NCI-H187 (cell line): ENCODE measurements around the gene EFS.
"Not testable (repeated sequence)": the region's sequence is repeated elsewhere in the genome, so short reads cannot be mapped to it uniquely, and the experiment has no call there.

ENCODE experiments used
- DNase-seq, 2 experiments: peaks; one replicate each; lab custom pipeline; 2025; lab: John Stamatoyannopoulos, UW

The EFS gene, protein sequence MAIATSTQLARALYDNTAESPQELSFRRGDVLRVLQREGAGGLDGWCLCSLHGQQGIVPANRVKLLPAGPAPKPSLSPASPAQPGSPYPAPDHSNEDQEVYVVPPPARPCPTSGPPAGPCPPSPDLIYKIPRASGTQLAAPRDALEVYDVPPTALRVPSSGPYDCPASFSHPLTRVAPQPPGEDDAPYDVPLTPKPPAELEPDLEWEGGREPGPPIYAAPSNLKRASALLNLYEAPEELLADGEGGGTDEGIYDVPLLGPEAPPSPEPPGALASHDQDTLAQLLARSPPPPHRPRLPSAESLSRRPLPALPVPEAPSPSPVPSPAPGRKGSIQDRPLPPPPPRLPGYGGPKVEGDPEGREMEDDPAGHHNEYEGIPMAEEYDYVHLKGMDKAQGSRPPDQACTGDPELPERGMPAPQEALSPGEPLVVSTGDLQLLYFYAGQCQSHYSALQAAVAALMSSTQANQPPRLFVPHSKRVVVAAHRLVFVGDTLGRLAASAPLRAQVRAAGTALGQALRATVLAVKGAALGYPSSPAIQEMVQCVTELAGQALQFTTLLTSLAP

DNA sequence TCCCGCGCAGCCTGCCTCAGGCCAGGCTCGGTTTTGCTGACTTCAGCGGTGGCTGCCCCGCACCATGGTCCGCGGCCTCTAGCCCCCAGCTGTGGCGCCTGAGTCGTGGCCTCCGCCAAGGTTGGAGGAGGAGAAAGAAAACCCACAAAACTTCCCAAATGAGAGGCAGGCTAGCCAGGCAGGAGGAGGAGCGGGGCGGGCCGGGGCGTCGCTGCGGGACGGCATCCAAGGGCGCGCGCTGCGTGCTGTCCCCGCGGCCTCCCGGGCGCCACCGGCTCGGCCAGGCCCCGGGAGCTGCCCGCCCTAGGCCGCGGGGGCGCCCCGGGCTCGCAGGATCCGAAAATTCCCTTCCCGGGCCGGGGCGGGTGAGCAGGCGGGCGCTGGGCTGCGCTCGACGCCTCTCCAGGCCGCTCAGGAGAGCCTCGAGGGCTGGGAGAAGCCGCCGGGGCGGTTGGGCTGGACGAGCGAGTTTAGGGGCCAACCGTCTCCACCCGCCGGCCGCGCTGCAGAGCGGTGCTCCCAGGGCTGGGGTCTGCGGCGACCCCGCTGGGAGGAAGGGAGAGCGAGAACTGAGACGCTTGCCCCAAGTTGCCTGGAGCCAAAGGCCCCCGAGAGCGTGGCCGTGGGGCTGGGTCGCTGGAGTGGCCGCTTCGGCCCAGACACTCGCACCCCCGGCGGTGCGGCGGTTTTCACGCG is at the start of gene EFS:
Gene EFS (minus strand): TSS at position 137 of the 696 bp plus-strand sequence. CDS start 147 bp downstream, outside the sequence.
- DNase-seq, result no peak

DNA sequence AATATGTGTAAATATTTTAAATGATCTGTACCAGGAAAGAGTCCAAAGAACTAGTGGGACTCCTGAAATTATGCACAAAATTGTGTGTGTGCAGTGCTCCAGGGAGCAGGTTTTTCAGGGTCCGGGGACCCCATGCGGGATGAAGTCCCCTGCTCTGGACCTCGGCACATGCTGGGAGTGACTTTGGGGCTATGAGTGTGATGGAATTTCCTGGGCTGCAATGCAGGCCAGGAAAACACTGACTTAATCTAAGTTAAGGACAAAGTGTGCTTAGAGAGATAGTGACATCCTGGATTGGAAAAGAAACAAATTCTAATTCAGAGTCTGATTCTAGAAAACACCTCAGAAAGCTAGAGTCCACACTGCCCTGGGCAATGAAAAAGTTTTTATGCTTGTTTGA is 49.3 kb upstream of the EFS start:
- DNase-seq, result no peak

DNA sequence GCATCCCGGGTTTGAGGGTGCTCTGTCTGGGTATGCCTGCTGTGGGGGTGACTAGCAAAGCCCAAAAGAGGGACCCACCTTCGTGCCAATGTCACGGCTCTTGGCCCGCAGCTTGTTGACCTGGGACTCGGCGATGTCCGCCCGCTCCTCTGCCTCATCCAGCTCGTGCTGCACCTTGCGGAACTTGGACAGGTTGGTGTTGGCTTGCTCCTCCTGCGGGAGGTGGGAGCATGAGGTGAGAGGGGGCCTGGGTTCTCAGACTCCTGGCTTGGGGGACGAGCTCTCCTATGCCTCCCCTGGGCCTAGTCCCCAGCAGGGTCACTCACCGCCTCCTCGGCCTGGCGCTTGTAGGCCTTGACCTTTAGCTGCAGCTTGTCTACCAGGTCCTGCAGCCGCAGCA is 48.7 kb upstream of the EFS start:
- no peak for DNase-seq

DNA sequence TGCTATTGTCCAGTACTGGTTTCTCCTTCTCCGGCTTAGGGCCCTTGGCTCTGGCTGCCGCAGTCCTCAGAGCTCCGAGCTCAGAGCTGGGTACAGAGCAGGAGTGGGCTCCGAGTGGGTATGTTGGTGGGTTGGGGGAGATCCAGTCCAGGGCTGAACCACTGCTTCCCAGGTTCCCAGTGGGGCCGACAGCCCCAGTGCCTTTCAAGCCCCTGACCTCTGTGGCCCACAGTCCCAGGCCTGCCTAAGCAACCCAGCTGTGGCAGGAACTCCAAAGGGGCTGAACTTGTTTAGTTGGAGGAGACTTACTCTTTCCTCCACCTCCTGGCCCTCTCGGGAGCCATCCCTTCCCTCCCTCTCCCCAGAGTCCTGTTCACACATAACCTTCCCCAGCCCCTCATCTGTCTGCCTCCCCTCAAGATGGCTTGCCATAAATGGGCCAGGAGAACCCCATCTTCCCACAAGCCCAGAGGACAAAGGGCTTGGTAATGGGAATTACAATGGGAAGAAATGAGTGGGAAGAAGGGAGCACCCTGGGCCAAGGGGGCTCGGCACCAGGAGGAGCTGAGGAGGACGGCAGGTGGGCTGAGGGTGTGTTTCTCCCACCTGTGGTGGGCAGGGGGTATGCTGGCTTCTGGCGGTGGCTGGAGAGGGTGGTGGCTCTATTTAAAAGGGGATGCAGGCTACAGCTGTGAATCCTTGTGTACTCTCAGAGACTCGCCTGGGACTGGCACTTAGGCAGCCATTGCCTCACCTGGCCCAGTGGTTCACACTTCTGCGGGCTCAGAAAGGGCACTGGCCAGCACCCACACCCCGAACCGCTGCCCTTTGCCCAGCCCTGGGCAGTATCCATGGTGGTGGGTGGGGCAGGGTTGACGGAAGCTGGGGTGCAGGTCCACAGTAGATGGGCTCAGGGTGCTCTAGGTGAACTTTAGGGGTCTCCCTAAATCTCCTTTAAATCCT is 46.9 kb upstream of the EFS start:
- no peak for DNase-seq

DNA sequence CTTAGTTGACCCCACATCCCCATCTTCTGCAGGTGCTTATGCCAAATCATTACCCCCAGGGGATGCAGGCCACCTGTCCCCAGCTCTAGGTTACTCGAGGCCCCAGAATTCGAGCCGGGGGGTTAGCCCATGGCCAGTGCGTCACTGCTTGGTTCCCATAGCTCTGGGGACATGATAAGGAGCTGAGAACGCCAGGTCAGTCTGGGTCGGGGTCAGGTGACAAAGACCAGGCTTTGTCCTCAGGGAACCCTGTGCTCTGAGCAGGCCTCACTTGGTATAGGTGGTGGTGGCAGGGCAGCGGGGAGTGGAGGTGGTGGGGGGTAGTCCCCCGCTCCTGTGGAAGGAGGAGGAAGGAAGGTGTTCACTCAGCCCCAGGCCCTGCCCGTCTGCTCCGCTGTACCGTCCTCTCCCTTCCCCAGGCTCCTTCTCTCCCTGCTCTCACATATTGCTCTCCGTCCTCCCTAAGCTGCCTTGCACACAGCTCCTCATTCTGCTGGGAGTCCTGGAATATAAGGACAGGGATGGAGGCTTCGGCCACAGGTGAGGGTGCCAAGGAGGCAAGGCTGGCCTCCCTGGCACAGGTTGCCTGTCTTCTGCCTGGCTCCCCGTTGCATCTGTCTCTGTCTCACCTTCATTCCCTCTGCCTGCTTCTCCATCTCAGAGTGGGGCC is 45.1 kb upstream of the EFS start:
- DNase-seq, result no peak

DNA sequence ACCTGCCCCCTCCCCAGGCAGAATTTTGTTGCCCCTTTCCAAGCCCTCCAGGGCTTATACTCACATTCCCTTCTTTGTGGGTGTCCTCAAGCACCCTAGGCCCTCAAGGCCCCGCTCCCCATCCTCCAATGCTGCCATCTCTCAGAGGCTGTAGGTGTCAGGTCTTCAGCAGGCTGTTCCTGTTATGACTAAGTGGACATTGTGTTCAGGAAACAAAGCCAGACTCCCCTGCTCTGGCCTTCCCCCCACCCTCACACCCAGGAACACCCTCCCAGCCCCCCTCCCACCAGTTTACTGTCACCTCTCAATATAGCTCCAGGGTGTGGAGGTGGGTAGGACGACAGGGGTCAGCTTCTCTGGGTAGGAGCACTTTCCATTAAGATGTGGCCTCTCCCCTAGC is 44.5 kb upstream of the EFS start:
- no peak for DNase-seq

DNA sequence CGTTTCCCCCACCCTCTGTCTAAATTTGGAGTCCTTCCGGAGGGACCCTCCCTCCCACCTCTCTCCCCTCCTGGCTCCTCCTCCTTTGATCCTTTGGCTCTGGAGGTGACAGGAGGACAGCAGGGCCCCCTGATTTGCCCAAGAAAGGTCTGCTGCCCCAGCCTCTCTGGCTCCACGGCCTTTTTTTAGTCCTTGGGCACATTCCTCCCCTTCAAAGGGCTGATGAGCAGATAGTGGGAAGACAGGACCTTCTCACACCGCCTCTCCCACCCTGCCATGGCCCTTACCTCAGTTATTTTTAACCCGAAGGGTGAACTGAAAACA is 43.3 kb upstream of the EFS start:
- DNase-seq, result no peak

DNA sequence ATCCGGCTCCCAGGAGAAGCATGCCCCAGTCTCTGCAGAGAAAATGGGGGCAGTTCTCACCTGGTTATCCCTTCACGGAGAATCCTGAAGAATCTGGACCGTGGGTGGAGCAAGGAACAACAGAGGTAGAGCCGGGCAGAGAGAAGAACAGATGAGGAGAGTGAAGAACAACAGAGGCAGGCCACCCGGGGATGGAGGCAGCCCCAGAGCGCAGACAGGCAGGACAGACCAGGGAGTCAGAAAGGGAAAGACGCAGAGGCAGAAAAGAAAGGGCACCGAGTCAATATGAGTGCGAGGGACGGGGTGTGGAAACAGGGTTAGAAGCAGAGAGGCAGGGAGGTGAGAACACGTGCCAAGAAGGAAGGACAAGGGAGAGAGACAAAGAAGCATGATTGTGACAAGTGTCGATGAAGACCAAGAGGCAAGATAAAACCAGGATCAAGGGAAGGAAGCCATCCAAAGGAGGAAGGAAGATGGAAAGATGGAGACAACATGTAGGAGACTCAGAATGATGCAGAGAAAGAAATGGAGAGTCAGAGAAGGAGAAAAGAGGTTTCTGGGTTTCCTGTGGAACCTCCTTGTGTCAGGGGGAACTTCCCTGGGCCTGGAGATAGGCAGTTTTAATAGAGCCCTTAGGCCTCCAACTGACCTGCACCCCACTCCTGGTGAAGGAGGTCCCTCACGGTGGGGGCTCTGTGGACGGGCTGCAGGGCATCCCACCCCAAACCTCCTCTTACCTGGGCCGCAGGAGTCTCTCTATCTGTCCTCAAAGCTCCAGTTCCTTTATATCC is 42.7 kb upstream of the EFS start, which contains the start of gene MYH6:
Gene MYH6 (minus strand): TSS at position 758 of the 791 bp plus-strand sequence. CDS start 1,050 bp downstream, outside the sequence.
- DNase-seq, result no peak

DNA sequence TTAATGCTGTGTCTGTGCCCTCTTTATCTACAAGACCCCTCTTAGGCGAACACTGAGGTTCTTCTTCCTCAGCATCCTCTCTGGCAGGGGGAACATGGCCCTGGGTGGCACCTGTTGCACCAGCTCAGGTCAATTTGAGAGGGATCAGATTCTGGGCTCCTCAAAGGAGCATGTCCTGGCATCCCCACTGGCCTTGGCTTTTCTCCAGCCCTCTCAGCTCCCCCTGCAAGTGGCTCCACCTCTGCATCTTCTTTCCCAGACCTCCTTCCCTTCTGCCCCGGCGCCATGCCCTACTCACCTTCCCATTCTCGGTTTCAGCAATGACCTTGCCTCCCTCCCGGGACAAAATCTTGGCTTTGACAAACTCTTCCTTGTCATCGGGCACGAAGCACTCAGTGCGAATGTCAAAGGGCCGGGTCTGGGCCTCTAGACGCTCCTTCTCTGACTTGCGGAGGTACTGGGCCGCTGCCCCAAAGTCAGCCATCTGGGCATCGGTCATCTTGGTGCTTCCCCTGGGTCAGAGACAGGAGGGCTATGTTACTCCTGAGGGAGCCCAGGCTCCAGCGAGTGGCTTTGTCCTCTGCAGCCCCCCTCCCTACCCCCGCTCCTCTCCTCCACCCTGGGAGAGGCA is 41.9 kb upstream of the EFS start:
- no peak for DNase-seq

DNA sequence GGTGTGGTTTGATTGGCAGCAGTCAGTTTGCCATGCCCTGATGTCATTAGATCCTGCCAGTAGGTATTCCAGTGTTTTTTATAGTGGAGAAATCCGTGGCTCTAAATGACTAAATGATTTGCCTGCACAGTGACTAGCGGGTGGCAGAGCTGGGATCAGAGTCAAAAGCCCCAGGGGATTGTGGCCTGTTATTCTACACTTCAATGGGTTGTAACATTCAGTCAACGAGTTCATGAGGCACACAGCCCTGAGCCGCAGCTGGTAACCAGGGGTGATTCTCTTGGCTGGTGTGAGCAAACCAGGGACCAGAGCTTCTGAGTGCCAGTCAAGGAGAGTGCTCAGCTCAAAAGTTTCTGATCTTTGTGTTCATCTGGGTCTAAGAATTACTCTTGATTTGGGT is 41.3 kb upstream of the EFS start:
- no peak for DNase-seq

DNA sequence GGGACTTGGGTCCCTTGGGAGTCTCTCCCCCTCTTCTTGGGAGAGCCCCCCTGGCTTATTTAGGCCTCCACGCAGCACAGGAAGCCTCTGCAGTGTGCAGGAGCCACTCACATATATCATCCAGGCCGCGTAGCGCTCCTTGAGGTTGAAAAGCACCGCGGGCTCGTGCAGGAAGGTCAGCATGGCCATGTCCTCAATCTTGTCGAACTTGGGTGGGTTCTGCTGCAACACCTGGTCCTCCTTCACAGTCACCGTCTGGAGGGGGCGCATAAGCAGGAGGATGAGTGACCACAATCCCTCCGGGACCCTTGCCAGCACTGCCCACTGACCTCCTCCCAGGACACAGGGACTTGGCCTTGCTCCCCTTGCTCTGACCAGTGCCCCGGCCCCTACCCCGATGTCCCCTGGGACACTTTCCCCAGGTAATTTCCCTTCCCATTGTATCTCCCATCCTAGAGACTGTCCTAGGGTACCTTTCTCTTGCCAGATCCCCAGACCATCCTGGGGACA is 40.6 kb upstream of the EFS start:
- DNase-seq, result no peak

DNA sequence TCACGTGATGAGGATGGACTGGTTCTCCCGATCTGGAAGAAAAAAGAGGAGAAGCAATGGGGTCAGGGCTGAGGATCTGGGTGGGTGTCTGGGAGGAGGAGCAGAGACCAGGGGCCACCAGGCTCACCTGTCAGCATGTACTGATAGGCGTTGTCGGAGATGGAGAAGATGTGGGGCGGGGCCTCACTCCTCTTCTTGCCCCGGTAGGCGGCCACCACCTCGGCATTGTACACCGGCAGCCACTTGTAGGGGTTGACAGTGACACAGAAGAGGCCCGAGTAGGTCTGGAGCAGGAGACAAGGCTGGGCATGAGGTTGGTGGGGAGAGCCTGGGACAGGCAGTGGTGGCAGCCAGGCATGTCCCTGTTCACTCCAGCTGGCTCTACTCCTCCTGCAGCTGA is 40.1 kb upstream of the EFS start:
- DNase-seq, result no peak

DNA sequence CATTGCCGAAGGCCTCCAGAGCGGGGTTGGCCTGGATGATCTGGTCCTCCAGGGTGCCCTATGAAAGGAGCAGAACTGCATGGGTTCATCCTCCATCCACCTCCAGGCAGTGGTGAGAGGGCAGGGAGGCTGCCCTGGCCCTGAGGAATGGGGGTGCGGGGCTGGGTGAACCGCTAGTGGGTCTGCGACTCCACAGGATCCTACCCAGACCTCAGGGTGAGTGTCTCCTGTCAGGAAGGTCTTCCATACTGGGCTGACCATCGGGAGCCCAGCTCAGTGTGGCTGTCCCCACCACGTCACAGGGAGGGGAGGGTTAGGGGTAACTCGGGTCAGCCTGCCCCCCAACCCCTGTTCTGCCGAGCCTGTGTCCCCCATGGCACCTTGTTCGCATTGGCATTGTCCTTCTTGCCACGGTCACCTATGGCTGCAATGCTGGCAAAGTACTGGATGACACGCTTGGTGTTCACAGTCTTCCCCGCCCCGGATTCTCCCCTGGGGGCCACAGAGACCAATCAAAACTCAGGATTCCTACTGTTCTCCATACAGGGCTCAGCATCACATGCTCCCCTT is 39.4 kb upstream of the EFS start:
- DNase-seq, result no peak

DNA sequence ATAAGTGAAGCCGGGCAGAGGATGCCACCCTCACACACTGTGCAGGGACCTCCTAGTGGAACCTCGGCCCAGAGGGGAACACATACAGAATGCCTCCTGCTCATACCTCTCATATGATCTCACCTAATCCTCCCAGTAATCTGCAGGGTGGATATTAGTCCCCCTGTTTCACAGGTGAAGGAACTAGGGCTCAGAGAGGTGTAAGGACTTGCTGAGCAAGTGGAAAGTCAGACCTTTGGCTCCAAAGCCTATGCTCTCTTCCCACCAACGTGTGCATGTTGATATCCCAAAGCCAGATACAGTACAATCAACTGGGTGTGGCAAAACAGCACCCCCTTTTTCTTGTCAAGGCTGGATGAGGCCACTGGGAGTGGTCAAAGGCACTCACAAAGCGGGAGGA is 38.9 kb upstream of the EFS start:
- no peak for DNase-seq

DNA sequence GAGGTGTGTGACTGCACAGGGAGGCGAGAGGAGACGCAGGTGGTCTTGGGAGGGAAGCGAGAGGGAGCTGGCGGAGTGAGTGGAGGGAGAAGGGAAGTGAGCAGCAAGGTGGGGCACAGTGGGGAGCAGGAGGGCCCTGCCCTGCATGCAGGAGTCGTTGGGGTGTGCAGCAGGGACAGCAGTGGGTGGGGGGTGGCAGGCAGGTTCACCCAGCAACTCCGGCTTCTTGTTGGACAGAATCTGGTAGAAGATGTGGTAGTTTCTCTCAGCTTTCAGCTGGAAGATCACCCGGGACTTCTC is 38.1 kb upstream of the EFS start:
- no peak for DNase-seq

DNA sequence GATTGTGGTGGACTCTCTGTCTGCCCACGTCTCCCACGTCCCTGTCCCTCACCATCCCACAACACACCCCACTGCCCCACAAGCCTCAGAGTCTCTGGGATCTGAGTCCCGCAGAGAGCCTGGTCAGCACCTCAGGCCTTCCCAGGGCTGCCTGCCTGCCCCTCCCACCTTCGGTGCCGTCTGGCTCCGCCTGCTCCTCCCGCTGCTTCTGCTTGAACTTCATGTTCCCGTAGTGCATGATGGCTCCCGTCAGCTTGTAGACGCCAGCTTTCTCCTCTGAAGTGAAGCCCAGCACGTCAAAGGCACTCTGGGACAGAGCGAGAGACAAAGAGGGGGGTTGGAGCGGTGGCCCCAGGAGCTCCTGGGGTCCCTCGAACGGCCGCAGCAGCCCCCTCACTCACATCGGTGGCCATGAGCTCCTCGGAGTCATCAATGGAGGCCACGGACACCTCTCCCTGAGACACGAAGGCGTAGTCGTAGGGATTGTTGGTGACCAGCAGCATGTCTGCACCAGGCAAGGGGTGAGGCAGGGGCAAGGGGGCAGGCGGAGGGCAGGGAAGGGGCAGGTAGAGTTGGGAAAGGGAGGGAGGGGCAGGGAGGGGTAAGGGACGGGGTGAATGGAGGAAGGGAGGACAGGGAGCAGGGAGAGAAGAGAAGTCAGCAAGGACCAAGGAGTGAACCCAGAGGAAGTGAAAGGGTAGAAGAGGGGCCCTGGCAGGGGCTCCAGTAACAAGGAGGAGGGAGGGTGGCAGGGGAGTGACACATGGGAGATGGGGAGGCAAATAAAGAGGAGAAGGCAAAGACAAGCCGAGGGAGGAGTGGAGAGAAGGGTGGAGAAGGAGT is 37.5 kb upstream of the EFS start:
- DNase-seq, result no peak

DNA sequence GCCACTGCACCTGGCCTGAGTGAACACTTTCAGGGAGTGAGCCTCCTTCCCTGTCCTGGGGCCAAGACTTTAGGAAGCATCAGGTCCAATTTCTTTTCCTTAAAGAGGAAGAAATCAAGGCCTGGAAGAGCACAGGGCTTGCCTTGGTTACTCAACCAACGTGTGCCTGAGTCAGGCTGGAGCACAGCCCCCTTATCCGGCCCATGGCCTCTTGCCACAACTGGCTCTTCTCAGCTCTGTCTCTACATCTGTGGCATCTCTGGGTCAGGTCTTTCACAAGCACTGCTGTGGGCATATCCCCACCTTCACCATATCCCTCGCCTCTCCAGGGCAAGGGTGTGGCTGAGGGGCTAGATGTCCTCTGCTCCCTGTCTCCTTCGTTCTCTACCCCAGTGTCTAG is 36.3 kb upstream of the EFS start:
- DNase-seq, result no peak

DNA sequence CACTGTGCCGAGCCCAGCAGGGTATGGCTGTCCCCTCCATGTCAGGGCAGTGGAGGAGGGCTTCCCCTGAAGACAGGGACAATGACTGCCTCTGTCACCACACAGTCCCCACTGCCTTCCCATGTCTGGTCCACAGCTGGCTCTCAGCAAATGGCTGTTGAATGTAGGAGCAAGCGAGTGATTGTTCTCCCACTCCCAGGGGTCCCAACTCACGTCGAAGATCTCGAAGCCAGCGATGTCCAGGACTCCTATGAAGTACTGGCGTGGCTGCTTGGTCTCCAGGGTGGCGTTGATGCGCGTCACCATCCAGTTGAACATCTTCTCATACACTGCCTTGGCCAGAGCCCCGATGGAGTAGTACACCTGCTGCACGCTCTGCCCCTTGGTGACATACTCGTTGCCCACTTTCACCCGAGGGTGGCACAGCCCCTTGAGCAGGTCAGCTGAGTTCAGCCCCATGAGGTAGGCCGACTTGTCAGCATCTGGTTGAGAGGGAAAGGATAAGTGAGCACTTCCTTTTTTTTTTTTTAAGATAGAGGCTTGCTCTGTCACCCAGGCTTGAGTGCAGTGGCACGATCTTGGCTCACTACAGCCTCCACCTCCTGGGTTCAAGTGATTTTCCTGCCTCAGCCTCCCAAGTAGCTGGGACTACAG is 35.7 kb upstream of the EFS start:
- not testable (repeated sequence) for DNase-seq
